Coronary artery (tissue), 2 donors: Measurements from ENCODE around the gene MFF.
"Not testable (repeated sequence)": the region's sequence is repeated elsewhere in the genome, so short reads cannot be mapped to it uniquely, and the experiment has no call there.

Source experiments
- DNase-seq: peaks from one replicate; pipeline ENCODE4 v3.0.0-alpha.2; 2017; ENCODE audit warnings: low spot score
- H3K27ac ChIP-seq, 2 donors: fragments of 200-600 bp; sonication (generic); one replicate each; pipeline ENCODE4 v1.5.1; 2016 to 2019
- H3K4me3 ChIP-seq: fragments of 200-600 bp; sonication (generic); 2 replicates; pipeline ENCODE4 v1.5.1; 2016; ENCODE audit warnings: mild to moderate bottlenecking, moderate library complexity
- TF ChIP-seq, protein P1 (sequence below): fragments of 200-600 bp; sonication (generic); IDR thresholded peaks from one replicate; pipeline ENCODE4 v1.5.1; 2019; ENCODE audit warnings: antibody characterized with exemption

The MFF gene

DNA sequence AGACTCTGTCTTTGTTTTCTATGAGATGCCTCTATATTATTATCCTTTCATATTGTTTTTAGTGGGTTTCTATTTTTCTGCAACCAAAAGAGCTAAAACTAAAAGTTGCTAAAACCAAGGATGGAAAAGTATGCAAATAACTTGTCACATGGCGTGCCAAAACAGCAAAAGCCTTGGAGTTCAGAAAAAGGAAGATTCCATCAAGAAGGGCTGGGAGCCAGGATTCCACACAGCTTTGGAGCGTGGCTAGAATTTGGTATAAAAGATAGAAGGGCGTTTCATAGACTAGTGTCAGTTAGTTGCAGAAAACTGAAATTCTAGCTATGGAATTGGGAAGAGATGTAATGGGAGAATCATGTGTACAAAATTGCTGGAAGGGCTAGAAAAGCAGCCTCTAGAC lies 58.6 kb downstream of the MFF start:
- no peak overlapping the region for H3K27ac ChIP-seq
- TF ChIP-seq, protein P1, sequence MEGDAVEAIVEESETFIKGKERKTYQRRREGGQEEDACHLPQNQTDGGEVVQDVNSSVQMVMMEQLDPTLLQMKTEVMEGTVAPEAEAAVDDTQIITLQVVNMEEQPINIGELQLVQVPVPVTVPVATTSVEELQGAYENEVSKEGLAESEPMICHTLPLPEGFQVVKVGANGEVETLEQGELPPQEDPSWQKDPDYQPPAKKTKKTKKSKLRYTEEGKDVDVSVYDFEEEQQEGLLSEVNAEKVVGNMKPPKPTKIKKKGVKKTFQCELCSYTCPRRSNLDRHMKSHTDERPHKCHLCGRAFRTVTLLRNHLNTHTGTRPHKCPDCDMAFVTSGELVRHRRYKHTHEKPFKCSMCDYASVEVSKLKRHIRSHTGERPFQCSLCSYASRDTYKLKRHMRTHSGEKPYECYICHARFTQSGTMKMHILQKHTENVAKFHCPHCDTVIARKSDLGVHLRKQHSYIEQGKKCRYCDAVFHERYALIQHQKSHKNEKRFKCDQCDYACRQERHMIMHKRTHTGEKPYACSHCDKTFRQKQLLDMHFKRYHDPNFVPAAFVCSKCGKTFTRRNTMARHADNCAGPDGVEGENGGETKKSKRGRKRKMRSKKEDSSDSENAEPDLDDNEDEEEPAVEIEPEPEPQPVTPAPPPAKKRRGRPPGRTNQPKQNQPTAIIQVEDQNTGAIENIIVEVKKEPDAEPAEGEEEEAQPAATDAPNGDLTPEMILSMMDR: no peak
- no peak for DNase-seq
- no peak overlapping the region for H3K4me3 ChIP-seq

DNA sequence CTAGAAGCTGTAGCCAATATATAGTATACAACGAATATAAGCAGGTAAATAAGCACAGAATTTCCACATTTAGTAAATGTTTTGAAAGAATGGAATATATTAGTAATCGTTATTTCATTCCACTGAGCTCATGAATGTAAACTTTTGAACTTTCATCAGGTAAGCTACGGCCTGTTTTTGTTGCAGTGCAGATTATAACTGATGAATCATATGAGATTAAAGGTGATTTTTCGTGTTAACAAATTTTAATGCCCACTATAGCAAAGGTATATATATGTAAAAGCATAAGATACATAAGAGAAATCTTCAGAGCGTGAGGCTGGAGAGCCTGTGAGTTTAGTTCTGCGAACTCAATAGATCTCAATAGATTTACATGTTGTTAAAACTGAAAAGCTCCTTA lies 61.6 kb downstream of the MFF start:
- Histone ChIP-seq H3K27ac (no peak overlapping the region), H3K4me3 (no peak overlapping the region)
- TF ChIP-seq, protein P1: no peak
- no peak for DNase-seq

DNA sequence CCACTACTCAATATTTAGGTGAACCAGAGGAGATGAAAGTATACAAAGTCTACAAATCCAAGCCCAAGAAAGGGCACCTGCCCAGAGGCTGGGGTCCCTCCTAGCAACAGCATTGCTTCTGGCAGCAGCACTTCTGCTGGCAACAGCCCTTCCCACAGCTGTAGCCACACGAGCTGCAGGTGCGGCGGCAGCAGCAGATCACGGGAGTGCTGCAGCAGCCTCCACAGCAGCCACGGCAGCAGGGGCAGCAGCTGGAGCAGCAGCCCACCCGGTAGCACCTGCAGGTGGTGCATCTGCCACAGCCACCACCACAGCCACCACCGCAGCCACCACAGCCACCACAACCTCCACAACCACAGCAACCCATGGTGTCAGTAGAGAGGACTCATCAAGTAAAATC lies 62.5 kb downstream of the MFF start, which contains the start of gene SCYGR1:
Gene SCYGR1 (minus strand): TSS at position 367 of the 400 bp plus-strand sequence. CDS start 0 bp downstream, at position 367.
- not testable (repeated sequence) for DNase-seq, H3K4me3 ChIP-seq, H3K27ac ChIP-seq

DNA sequence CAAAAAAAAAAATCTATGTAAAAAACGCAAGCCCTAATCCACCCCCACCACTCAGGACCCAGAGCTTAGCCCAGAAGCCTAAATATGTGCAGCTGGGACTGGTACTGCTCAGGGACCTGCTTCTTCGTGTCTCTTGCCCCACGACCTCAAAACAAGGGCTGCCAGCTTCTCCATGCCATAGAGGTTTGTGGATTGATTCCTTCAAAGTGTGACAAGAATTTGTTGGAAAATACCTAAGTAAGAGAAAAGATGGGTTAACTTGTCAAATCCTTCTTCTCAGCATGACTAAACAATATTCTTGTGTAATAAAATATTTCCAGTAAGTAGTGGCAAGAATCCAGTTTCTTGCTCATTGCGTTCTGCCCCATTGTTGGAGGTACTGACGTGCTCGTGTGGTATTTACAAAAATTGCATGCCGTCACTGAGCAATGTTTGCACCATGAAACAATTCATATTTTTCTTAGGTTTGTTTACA lies 63.5 kb downstream of the MFF start:
- no peak overlapping the region for H3K4me3 ChIP-seq
- no peak for DNase-seq
- TF ChIP-seq, protein P1: no peak
- H3K27ac ChIP-seq: no peak overlapping the region

DNA sequence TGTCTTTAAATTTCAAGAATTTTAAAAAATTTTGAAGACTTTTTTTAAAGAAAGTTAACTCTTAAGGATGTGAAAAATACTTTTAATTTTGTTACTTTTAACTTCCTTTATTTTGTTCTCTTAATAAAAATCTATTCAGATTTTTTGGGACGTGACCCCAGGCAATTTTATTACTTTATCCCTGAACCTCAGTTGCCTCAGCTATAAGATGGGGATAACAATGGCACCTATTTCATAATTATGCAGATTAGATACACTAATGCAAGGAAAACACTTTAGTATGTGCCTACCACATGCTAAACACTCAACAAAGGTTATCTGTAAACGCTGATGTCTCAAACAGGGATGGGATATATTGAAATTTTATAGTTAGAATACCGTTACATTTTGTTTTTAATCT lies 64.2 kb downstream of the MFF start:
- no peak overlapping the region for H3K27ac ChIP-seq
- TF ChIP-seq, protein P1: no peak
- no peak for DNase-seq
- H3K4me3 ChIP-seq: no peak overlapping the region

DNA sequence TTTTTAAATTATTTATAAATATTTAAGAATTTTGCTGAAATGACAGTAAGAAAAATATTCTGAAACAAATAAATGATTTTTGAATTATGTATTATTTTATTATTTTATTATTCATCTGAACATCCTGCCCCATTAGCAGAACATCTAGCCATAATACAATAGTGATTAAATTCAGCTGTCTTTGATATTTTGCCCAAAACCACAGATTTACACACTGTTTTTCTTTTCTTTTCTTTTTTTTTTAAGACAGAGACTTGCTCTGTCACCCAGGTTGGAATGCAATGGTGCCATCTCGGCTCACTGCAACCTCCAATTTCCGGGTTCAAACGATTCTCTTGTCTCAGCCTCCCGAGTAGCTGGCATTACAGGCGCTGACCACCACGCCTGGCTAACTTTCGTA lies 64.6 kb downstream of the MFF start:
- no peak overlapping the region for H3K4me3 ChIP-seq
- TF ChIP-seq, protein P1: no peak
- DNase-seq: no peak
- H3K27ac ChIP-seq: no peak overlapping the region

DNA sequence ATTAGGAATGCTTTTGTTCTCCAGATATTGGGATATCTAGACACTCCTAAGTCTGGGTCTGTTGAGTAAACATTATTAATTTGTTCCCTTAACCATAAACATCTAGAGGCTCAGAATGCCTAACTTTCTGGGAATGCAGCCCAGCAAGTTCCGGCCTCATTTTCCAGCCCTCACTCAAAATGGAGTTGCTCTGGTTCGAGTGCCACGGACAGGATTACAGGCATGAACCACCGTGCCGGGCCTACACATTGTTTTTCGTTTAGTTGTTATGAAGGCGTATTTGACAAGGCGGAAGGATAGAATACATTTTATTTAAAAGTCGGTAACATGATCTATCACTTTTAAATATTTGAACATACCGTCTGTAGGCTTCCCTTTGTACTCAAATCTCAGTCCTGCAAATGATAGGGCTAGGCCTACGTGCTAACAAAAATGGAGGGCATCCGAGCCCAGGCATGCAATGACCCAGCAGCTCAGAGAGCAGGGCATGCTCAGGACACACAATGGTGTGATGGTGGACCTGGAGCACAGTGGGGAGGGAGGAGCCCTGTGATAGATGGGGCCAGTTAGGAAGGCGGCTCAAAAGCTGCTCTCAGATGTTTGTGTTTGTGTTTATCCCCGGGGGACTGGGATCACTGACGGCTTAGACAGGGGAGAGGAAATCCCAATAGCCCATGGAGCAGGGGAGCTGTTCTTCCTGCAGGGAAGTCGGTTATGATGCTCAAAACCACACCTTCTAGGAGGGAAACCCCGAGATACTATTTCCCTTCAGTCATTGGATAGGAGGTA lies 65.6 kb downstream of the MFF start:
- H3K4me3 ChIP-seq: no peak overlapping the region
- H3K27ac ChIP-seq: no peak overlapping the region
- no peak for DNase-seq
- TF ChIP-seq, protein P1: no peak
